Testis (tissue), 2 donors: ENCODE results near the gene RBM33.

Experiments used
- CTCF ChIP-seq, 3 experiments: fragments of 450-650 bp in 2 of 3; fragments of 200-600 bp in 1 of 3; sonication (generic) in 1 of 3; IDR thresholded peaks; one replicate each; pipeline ENCODE4 v1.5.1; 2016 to 2019; ENCODE audit warnings: antibody characterized with exemption in 3 of 3, mild to moderate bottlenecking in 2 of 3, moderate library complexity in 1 of 3
- POLR2A ChIP-seq: fragments of 450-650 bp; IDR thresholded peaks from one replicate; pipeline ENCODE4 v1.6.1; 2017; ENCODE audit warnings: antibody characterized with exemption, mild to moderate bottlenecking, moderate library complexity

DNA sequence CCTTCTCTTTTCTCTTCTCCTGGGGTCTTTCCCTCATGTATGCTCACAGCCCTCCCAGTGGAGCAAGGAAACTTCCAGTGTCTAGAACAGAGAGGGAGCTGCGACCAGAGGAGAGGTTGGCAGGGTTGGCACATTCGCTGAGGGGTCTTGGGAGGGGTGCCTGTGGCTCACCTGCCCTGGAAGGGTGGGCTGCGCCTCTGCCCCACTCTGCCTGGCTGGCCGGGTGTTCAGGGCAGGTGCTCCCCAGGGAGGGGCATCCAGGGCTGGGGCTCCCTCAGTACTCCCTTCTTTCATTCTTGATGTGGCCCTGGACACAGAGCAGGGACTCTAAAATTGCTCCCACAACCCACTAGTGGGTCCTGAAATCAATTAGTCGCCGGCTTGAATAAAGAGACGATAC, 150.9 kb downstream of the RBM33 start:
- TF ChIP-seq POLR2A, result no peak
- TF ChIP-seq CTCF (IDR thresholded peaks at IDR 0.05), result no peak
